Caco-2 (cell line): ENCODE data around the gene IRAK1. TPM values are rescaled to one million over a fixed set of nuclear protein-coding genes. Genes with fewer than 3 reads are reported as not detected.
A peak's percentile ranks its signal among the peaks of the same experiment; 100 is the strongest.

Source experiments
- BruUV-seq: library from RNA; stranded (reverse); fragments of 400-500 nt; replicated peaks from 2 replicates; lab custom pipeline; 2021; lab: Mats Ljungman, UMichigan
- CTCF ChIA-PET: fragments of 300-600 bp; sonication (Branson Sonifier 250); formaldehyde crosslinking; loops from one replicate; lab custom pipeline; 2022; ENCODE audit warnings: antibody characterized with exemption; lab: Charles Lee
- POLR2A ChIA-PET: fragments of 300-600 bp; sonication (Branson Sonifier 250); formaldehyde crosslinking; loops from one replicate; lab custom pipeline; 2022; ENCODE audit warnings: antibody characterized with exemption; lab: Charles Lee
- DNase-seq, 2 experiments: peaks; one replicate each; pipeline versions ENCODE4 v3.0.0 to v3.0.0-alpha.2; 2020 to 2022
- H3K27me3 ChIP-seq: replicated peaks from 2 replicates; pipeline ENCODE4 v1.6.0; 2011; ENCODE audit warnings: low read length; ENCODE audit not compliant: control insufficient read depth, insufficient read depth
- H3K36me3 ChIP-seq: 2 replicates; pipeline ENCODE4 v1.5.1; 2011; ENCODE audit warnings: low read length; ENCODE audit not compliant: control insufficient read depth, insufficient read depth
- H3K4me1 ChIP-seq: fragments of 250-450 bp; sonication (Bioruptor Pico); 2 replicates; pipeline ENCODE4 v1.5.1; 2020; ENCODE audit warnings: mild to moderate bottlenecking
- H3K4me3 ChIP-seq: 2 replicates; pipeline ENCODE4 v1.5.1; 2011; ENCODE audit warnings: low read depth, mild to moderate bottlenecking, control low read depth, low read length
- H3K9me3 ChIP-seq: fragments of 250-450 bp; sonication (Bioruptor Pico); 2 replicates; pipeline ENCODE4 v1.5.1; 2020; ENCODE audit warnings: mild to moderate bottlenecking, moderate library complexity
- H3K27ac Mint-ChIP-seq: one replicate; pipeline ENCODE4 v1.8.0; 2022; ENCODE audit warnings: mixed read lengths; ENCODE audit not compliant: unreplicated experiment
- H3K27me3 Mint-ChIP-seq: one replicate; pipeline ENCODE4 v1.8.0; 2022; ENCODE audit warnings: mixed read lengths; ENCODE audit not compliant: insufficient read depth, unreplicated experiment
- H3K36me3 Mint-ChIP-seq: one replicate; pipeline ENCODE4 v1.8.0; 2022; ENCODE audit warnings: mild to moderate bottlenecking, mixed read lengths; ENCODE audit not compliant: insufficient read depth, unreplicated experiment
- H3K4me1 Mint-ChIP-seq: one replicate; pipeline ENCODE4 v1.8.0; 2022; ENCODE audit warnings: low read depth, mixed read lengths; ENCODE audit not compliant: unreplicated experiment
- H3K4me3 Mint-ChIP-seq: one replicate; pipeline ENCODE4 v1.8.0; 2022; ENCODE audit warnings: mild to moderate bottlenecking, moderate library complexity, mixed read lengths; ENCODE audit not compliant: unreplicated experiment
- H3K9me3 Mint-ChIP-seq: one replicate; pipeline ENCODE4 v1.8.0; 2022; ENCODE audit warnings: mixed read lengths; ENCODE audit not compliant: unreplicated experiment
- CTCF ChIP-seq, 2 experiments: fragments of 200-600 bp in 1 of 2; IDR thresholded peaks; 1 replicate in 1 of 2; 2 replicates in 1 of 2; pipeline versions ENCODE4 v1.5.1 to v1.8.0; 2011 to 2022; ENCODE audit warnings: antibody characterized with exemption in 1 of 2, control low read depth in 1 of 2, inconsistent platforms in 1 of 2, low read depth in 1 of 2, low read length in 1 of 2, mild to moderate bottlenecking in 1 of 2, moderate library complexity in 1 of 2; ENCODE audit not compliant: insufficient read depth in 1 of 2, severe bottlenecking in 1 of 2, unreplicated experiment in 1 of 2
- intact Hi-C: fragments of 100-400 bp; cut with micrococcal nuclease; formaldehyde crosslinking; loops from one replicate; pipeline ENCODE4 v1.10.0; 2022; ENCODE audit not compliant: unreplicated experiment
- total RNA-seq: library from RNA; stranded (reverse); gene quantifications from 2 replicates; pipeline ENCODE4 v1.2.3, GENCODE V29; 2022

Gene IRAK1
- total RNA-seq, 1 experiment from 2014 or later, result 119 TPM

DNA sequence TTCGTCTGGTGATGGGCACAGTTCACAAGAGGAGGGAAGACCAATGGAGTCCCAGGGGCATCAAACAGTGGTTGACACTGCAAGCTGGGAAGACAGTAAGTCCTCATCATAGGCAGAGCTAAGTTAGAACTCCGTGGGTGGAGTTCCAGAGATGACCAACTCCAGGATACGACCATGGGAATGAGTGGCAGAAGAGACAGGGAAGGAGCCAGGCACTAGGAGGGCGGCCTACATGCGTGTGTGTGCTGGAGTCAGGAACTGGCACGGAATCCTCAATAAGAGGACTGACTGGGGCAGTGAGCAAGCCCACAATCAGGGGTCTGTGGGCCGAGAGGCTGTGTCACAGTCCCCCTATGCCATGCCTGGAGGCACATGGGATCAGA, 30.4 kb upstream of the IRAK1 start:
- H3K4me3 Mint-ChIP-seq, result no peak overlapping the region
- H3K27me3 Mint-ChIP-seq, result no peaks in the 10 kb centered on the region
- no peaks in the 10 kb centered on the region for H3K27me3 ChIP-seq
- no TSS peak for BruUV-seq
- intact Hi-C loops, result no loop called here
- H3K4me3 ChIP-seq, result no peak overlapping the region
- ChIA-PET POLR2A (no interaction called here), CTCF (no interaction called here)
- H3K9me3 Mint-ChIP-seq, result no peaks in the 10 kb centered on the region
- H3K36me3 ChIP-seq, result no peaks in the 10 kb centered on the region
- no peak for DNase-seq
- H3K4me1 Mint-ChIP-seq, result peaks cover 22% of the 10 kb centered on the region
- no peaks in the 10 kb centered on the region for H3K9me3 ChIP-seq
- peak overlapping the region; percentile 11 for H3K27ac Mint-ChIP-seq
- peaks cover 43% of the 10 kb centered on the region for H3K36me3 Mint-ChIP-seq
- no peak for TF ChIP-seq CTCF (IDR thresholded peaks at IDR 0.05; ENCODE audit: insufficient read depth in 1 of 2, low read depth in 1 of 2, low read length in 1 of 2, severe bottlenecking in 1 of 2, unreplicated experiment in 1 of 2)
- H3K4me1 ChIP-seq, result peaks cover 8% of the 10 kb centered on the region

DNA sequence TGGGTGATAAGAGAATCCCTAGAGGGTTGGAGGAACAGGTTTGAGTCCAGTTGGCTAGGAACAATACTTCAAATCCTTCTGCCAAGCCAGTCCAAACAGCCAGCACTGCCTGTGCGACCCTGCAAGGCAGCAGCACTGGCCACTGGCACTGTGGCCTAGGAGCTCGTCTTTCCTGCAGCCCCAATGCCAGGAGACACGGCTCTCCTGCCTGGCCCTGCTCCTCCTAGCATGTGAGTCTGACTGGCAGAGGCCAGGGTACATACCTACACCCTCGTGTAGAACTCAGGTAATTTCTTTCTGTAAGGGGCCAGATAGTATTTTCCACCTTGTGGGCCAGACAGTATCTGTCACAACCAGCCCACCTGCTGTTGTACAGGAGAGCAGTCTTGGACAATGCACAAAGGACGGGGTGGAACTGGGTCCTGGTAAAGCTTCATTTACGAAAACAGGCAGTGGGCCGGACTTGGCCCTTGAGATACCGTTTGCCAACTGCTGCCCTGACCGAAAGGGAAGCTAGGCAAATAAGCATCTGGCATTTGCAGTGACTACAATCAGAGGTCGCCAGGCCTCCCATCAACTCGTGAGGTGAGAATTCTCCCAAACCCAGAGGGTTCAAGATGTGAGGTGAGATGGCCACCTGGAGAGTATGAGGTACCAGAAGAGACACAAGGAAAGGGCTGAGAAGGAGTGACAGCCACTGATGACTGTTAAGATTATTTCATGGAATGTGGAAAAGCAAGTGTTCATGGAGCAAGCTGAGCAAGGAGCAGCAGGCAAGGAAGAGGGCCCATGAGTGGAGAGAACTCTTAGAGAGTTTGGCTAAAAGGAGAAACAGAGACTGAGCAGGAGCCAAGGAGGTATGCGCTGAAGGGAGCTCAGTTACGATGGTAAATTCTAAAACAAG, 29.8 kb upstream of the IRAK1 start:
- H3K9me3 ChIP-seq, result no peaks in the 10 kb centered on the region
- no peaks in the 10 kb centered on the region for H3K36me3 ChIP-seq
- H3K27ac Mint-ChIP-seq, result peak overlapping the region; percentile 11
- H3K27me3 ChIP-seq, result no peaks in the 10 kb centered on the region
- intact Hi-C loops, result no loop called here
- no peak for DNase-seq
- peaks cover 8% of the 10 kb centered on the region for H3K4me1 ChIP-seq
- CTCF ChIA-PET, result no interaction called here
- no peak for TF ChIP-seq CTCF (IDR thresholded peaks at IDR 0.05; ENCODE audit: insufficient read depth in 1 of 2, low read depth in 1 of 2, low read length in 1 of 2, severe bottlenecking in 1 of 2, unreplicated experiment in 1 of 2)
- no peak overlapping the region for H3K4me3 Mint-ChIP-seq
- peaks cover 39% of the 10 kb centered on the region for H3K36me3 Mint-ChIP-seq
- H3K4me1 Mint-ChIP-seq, result peaks cover 22% of the 10 kb centered on the region
- no TSS peak for BruUV-seq
- no peak overlapping the region for H3K4me3 ChIP-seq
- no peaks in the 10 kb centered on the region for H3K27me3 Mint-ChIP-seq
- POLR2A ChIA-PET, result no interaction called here
- no peaks in the 10 kb centered on the region for H3K9me3 Mint-ChIP-seq

DNA sequence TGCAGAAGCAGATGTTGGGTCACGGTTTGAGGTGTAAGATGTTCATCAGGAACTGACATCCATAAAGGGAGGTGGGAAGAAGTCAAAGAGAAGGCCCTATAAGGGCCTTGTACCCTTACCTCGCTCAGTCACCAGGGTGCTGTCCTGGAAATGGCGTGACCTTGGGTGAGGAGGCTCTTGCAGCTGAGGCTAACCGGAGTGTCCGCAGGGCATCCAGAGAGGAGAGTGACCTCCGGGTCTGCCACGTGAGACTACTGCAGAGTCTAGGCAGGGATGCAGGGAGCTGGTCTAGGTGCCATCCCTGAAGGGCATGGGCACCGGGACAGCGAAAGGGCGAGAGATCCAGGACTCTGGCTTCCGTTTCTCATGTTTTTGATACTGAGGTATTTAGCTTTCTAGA, 28.7 kb upstream of the IRAK1 start:
- H3K4me3 Mint-ChIP-seq, result no peak overlapping the region
- no peak overlapping the region for H3K4me3 ChIP-seq
- peaks cover 8% of the 10 kb centered on the region for H3K4me1 ChIP-seq
- no peaks in the 10 kb centered on the region for H3K36me3 ChIP-seq
- ChIA-PET POLR2A (no interaction called here), CTCF (no interaction called here)
- no peak overlapping the region for H3K27ac Mint-ChIP-seq
- no peaks in the 10 kb centered on the region for H3K9me3 Mint-ChIP-seq
- no peak for TF ChIP-seq CTCF (IDR thresholded peaks at IDR 0.05; ENCODE audit: insufficient read depth in 1 of 2, low read depth in 1 of 2, low read length in 1 of 2, severe bottlenecking in 1 of 2, unreplicated experiment in 1 of 2)
- peaks cover 22% of the 10 kb centered on the region for H3K4me1 Mint-ChIP-seq
- no peaks in the 10 kb centered on the region for H3K27me3 Mint-ChIP-seq
- peaks cover 39% of the 10 kb centered on the region for H3K36me3 Mint-ChIP-seq
- no peaks in the 10 kb centered on the region for H3K9me3 ChIP-seq
- BruUV-seq, result no TSS peak
- intact Hi-C loops, result no loop called here
- no peaks in the 10 kb centered on the region for H3K27me3 ChIP-seq
- DNase-seq, result no peak
